Measurements from ENCODE around the gene MR1.
A peak's percentile ranks its signal among the peaks of the same experiment; 100 is the strongest.
"Not testable (repeated sequence)": the region's sequence is repeated elsewhere in the genome, so short reads cannot be mapped to it uniquely, and the experiment has no call there.

The MR1 gene

GRCh38 chr1:181028615-181029014 lies 5.2 kb upstream of the MR1 start:
- DNase-seq (ENCODE audit: low read depth in 2 of 2): no peak
- no peak overlapping the region for H3K4me3 ChIP-seq (replicated peaks in 1 of 2; ENCODE audit: low read depth in 2 of 2, low read length in 2 of 2)
- no peak for TF ChIP-seq CTCF (IDR thresholded peaks at IDR 0.05; ENCODE audit: low read depth, low read length)

GRCh38 chr1:181032535-181032934 lies 1.2 kb upstream of the MR1 start:
- no peak for TF ChIP-seq CTCF (IDR thresholded peaks at IDR 0.05; ENCODE audit: low read depth, low read length)
- DNase-seq (ENCODE audit: low read depth in 2 of 2): no peak
- no peak overlapping the region for H3K4me3 ChIP-seq (replicated peaks in 1 of 2; ENCODE audit: low read depth in 2 of 2, low read length in 2 of 2)

- peak in 1 of 2 donors; percentile 60 for DNase-seq (ENCODE audit: low read depth in 2 of 2)
- no peak for TF ChIP-seq CTCF (IDR thresholded peaks at IDR 0.05; ENCODE audit: low read depth, low read length)
- H3K4me3 ChIP-seq (replicated peaks in 1 of 2; ENCODE audit: low read depth in 2 of 2, low read length in 2 of 2): peak overlapping the region in 1 of 2 donors; percentile 57
These were observed 520 bp upstream of the MR1 start for GRCh38 chr1:181033128-181033798.

- not testable (repeated sequence) for H3K4me3 ChIP-seq (replicated peaks in 1 of 2; ENCODE audit: low read depth in 2 of 2, low read length in 2 of 2); DNase-seq (ENCODE audit: low read depth in 2 of 2)
These were observed 1.4 kb downstream of the MR1 start for GRCh38 chr1:181035210-181035609.

- peak in 1 of 2 donors; percentile 26 for DNase-seq (ENCODE audit: low read depth in 2 of 2)
- no peak overlapping the region for H3K4me3 ChIP-seq (replicated peaks in 1 of 2; ENCODE audit: low read depth in 2 of 2, low read length in 2 of 2)
- TF ChIP-seq CTCF (IDR thresholded peaks at IDR 0.05; ENCODE audit: low read depth, low read length): no peak
These were observed 2.5 kb downstream of the MR1 start for GRCh38 chr1:181036107-181036836.

- no peak for TF ChIP-seq CTCF (IDR thresholded peaks at IDR 0.05; ENCODE audit: low read depth, low read length)
- no peak for DNase-seq (ENCODE audit: low read depth in 2 of 2)
- H3K4me3 ChIP-seq (replicated peaks in 1 of 2; ENCODE audit: low read depth in 2 of 2, low read length in 2 of 2): no peak overlapping the region
These were observed 3.6 kb downstream of the MR1 start for GRCh38 chr1:181037386-181037785.

GRCh38 chr1:181038399-181038873 lies 4.7 kb downstream of the MR1 start:
- H3K4me3 ChIP-seq (replicated peaks in 1 of 2; ENCODE audit: low read depth in 2 of 2, low read length in 2 of 2): no peak overlapping the region
- peak; percentile 75 for TF ChIP-seq CTCF (IDR thresholded peaks at IDR 0.05; ENCODE audit: low read depth, low read length)
- DNase-seq (ENCODE audit: low read depth in 2 of 2): peak; percentile 63 to 84
